HepG2 (cell line): ENCODE results near the gene CROT. TPM values are rescaled to one million over a fixed set of nuclear protein-coding genes. Genes with fewer than 3 reads are reported as not detected.

Experiments
- ATAC-seq: fragments of 200-7000 bp; cut with Tn5 transposase; 3 replicates; pipeline ENCODE4 v1.9.1; 2020; ENCODE audit warnings: mild to moderate bottlenecking, moderate library complexity
- BruUV-seq: library from RNA; stranded (reverse); fragments of 400-500 nt; replicated peaks from 2 replicates; lab custom pipeline; 2021; lab: Mats Ljungman, UMichigan
- CTCF ChIA-PET: fragments of 300-600 bp; formaldehyde crosslinking; extraction: SDS; loops from one replicate; lab custom pipeline; 2021; ENCODE audit warnings: low total read pairs, inconsistent platforms, low intra/inter-chr PET ratio; lab: Yijun Ruan, JAX
- POLR2A ChIA-PET: fragments of 350-600 bp; sonication (Branson Sonifier 250); formaldehyde crosslinking; loops from one replicate; lab custom pipeline; 2020; ENCODE audit warnings: antibody characterized with exemption, inconsistent platforms; lab: Yijun Ruan, JAX
- DNase-seq: peaks from one replicate; pipeline ENCODE4 v3.0.0-alpha.2; 2015; ENCODE audit warnings: low spot score
- FAIRE-seq: peaks from 3 replicates; lab custom pipeline; 2011; peaks lifted over from hg19 to GRCh38; lab: Jason Lieb, UNC
- H2AFZ ChIP-seq: one replicate; pipeline ENCODE4 v1.6.1; 2011; ENCODE audit warnings: low read length, inconsistent platforms
- H3K27ac ChIP-seq: fragments of 300-600 bp; 3 replicates; pipeline ENCODE4 v1.8.0; 2011; ENCODE audit warnings: mixed run types, mild to moderate bottlenecking, mixed read lengths, low read length, inconsistent platforms; ENCODE audit not compliant: insufficient read depth; ENCODE audit errors: extremely low read length
- H3K27me3 ChIP-seq, 2 experiments: fragments of 200-600 bp in 1 of 2; 2 replicates in 1 of 2; 3 replicates in 1 of 2; pipeline versions ENCODE4 v1.6.0 to v1.8.0; 2011; ENCODE audit warnings: low read length in 2 of 2, mild to moderate bottlenecking in 2 of 2, moderate library complexity in 2 of 2, inconsistent platforms in 1 of 2; ENCODE audit not compliant: insufficient read depth in 2 of 2, control insufficient read depth in 1 of 2
- H3K36me3 ChIP-seq, 2 experiments: fragments of 200-600 bp in 1 of 2; replicated peaks in 1 of 2; 2 replicates in 1 of 2; 3 replicates in 1 of 2; pipeline versions ENCODE4 v1.5.1 to v1.8.0; 2011; ENCODE audit warnings: low read length in 2 of 2, inconsistent platforms in 1 of 2; ENCODE audit not compliant: insufficient read depth in 2 of 2, control insufficient read depth in 1 of 2
- H3K4me1 ChIP-seq: 2 replicates; pipeline ENCODE4 v1.5.1; 2012; ENCODE audit warnings: low read length, inconsistent platforms; ENCODE audit not compliant: insufficient read depth
- H3K4me2 ChIP-seq: 2 replicates; pipeline ENCODE4 v1.6.0; 2011; ENCODE audit warnings: low read depth, low read length, inconsistent platforms
- H3K4me3 ChIP-seq, 3 experiments: fragments of 200-600 bp in 1 of 3; sonication (generic), shearing (Covaris generic) in 1 of 3; replicated peaks in 1 of 3; 2 replicates each; pipeline ENCODE4 v1.5.1; 2011 to 2016; ENCODE audit warnings: low read length in 3 of 3, inconsistent platforms in 2 of 3, low read depth in 2 of 3, mild to moderate bottlenecking in 2 of 3, control low read depth in 1 of 3, mixed read lengths in 1 of 3; ENCODE audit not compliant: insufficient read depth in 1 of 3
- H3K79me2 ChIP-seq: one replicate; pipeline ENCODE4 v1.6.1; 2011; ENCODE audit warnings: low read length, inconsistent platforms; ENCODE audit not compliant: insufficient read depth
- H3K9ac ChIP-seq: 2 replicates; pipeline ENCODE4 v1.6.0; 2011; ENCODE audit warnings: mild to moderate bottlenecking, low read depth, low read length, inconsistent platforms; ENCODE audit not compliant: insufficient read depth
- H3K9me3 ChIP-seq: 2 replicates; pipeline ENCODE4 v1.5.1; 2012; ENCODE audit warnings: mild to moderate bottlenecking, low read length
- H4K20me1 ChIP-seq: 2 replicates; pipeline ENCODE4 v1.6.0; 2011; ENCODE audit warnings: inconsistent platforms, mild to moderate bottlenecking, low read length, moderate library complexity; ENCODE audit not compliant: insufficient read depth
- ASH2L ChIP-seq: fragments of 300-600, 200-600 bp; sonication (generic); IDR thresholded peaks from 2 replicates; pipeline ENCODE4 v1.7.0; 2017; ENCODE audit warnings: low read depth, mild to moderate bottlenecking, moderate library complexity, mixed read lengths, low read length; ENCODE audit not compliant: insufficient read length
- BCL6 ChIP-seq: IDR thresholded peaks from 2 replicates; pipeline ENCODE4 v1.6.1; 2016; ENCODE audit warnings: missing genetic modification reagents, missing compliant biosample characterization
- FOXP1 ChIP-seq, 2 experiments: fragments of 450-650 bp in 1 of 2; IDR thresholded peaks; 2 replicates each; pipeline ENCODE4 v1.6.1; 2017 to 2018; ENCODE audit warnings: antibody characterized with exemption in 1 of 2
- GATAD1 ChIP-seq: IDR thresholded peaks from 2 replicates; pipeline ENCODE4 v1.6.1; 2016; ENCODE audit warnings: missing genetic modification reagents, missing compliant biosample characterization
- KDM6A ChIP-seq: IDR thresholded peaks from 2 replicates; pipeline ENCODE4 v1.6.1; 2016; ENCODE audit warnings: low read depth
- PHF20 ChIP-seq: sonication (generic); formaldehyde crosslinking; IDR thresholded peaks from 2 replicates; pipeline ENCODE4 v1.5.0; 2020; ENCODE audit warnings: mild to moderate bottlenecking, missing genetic modification reagents
- RXRB ChIP-seq: IDR thresholded peaks from 2 replicates; pipeline ENCODE4 v1.6.1; 2016; ENCODE audit warnings: borderline replicate concordance, missing genetic modification reagents, missing compliant biosample characterization
- SAP130 ChIP-seq: IDR thresholded peaks from 2 replicates; pipeline ENCODE4 v1.6.1; 2016; ENCODE audit warnings: low read depth
- THAP11 ChIP-seq: IDR thresholded peaks from 2 replicates; pipeline ENCODE4 v1.6.1; 2016; ENCODE audit warnings: missing biosample characterization, missing genetic modification reagents
- U2AF1 ChIP-seq: fragments of 200-400 bp; formaldehyde crosslinking; optimal IDR thresholded peaks from 2 replicates; pipeline ENCODE3; 2017; ENCODE audit warnings: mild to moderate bottlenecking, low read depth, low read length
- ZNF430 ChIP-seq: sonication (generic); formaldehyde crosslinking; IDR thresholded peaks from 2 replicates; pipeline ENCODE4 v1.9.0; 2021; ENCODE audit warnings: mild to moderate bottlenecking, missing genetic modification reagents
- WGBS: methylation state at CpG from one replicate; pipeline ENCODE4 v1.1.6; 2017; ENCODE audit warnings: low lambda C conversion rate; 5-methylcytosine and 5-hydroxymethylcytosine counted together
- in situ Hi-C: cut with HindIII; loops from 2 replicates; pipeline ENCODE4 v1.10.0; 2017; ENCODE audit warnings: low pct_unique_long_range_greater_than_20kb; ENCODE audit not compliant: extremely low pct_ligation_motif_present
- intact Hi-C: fragments of 100-400 bp; cut with micrococcal nuclease; formaldehyde crosslinking; loops from one replicate; pipeline ENCODE4 v1.10.0; 2022; ENCODE audit not compliant: unreplicated experiment
- polyA plus RNA-seq, 8 experiments: library from polyadenylated mRNA; depleted of rRNA in 3 of 8; stranded (reverse) in 7 of 8; unstranded in 1 of 8; fragments of >200 nt; fragmentation: Illumina TruSeq in 4 of 8; extraction: Trizol in 4 of 8; gene quantifications; 2 replicates each; pipeline versions ENCODE4 v1.2.1 to v1.2.3, GENCODE V29; 2011 to 2016; ENCODE audit warnings: low read depth in 4 of 8, missing spikeins in 1 of 8, mixed read lengths in 1 of 8; ENCODE audit not compliant: insufficient read depth in 1 of 8
- total RNA-seq, 5 experiments: library from RNA; depleted of rRNA; stranded (reverse); fragments of >200 nt; fragmentation: Illumina TruSeq; extraction: Trizol; gene quantifications; 2 replicates each; pipeline ENCODE4 v1.2.3, GENCODE V29; 2016; ENCODE audit warnings: low read depth in 1 of 5
- TF ChIP-seq, protein P1 (sequence below): sonication (generic); formaldehyde crosslinking; conservative IDR thresholded peaks from 2 replicates; pipeline ENCODE4 v1.4.0; 2020; ENCODE audit warnings: mild to moderate bottlenecking, missing genetic modification reagents, moderate library complexity
- TF ChIP-seq, protein P2 (sequence below): sonication (generic); formaldehyde crosslinking; IDR thresholded peaks from 2 replicates; pipeline ENCODE4 v1.4.0; 2020; ENCODE audit warnings: mild to moderate bottlenecking, low read depth, missing genetic modification reagents

CROT gene
- total and polyA plus RNA-seq, 2 of the 13 experiments (the other 11 are each of a cell fraction or from before 2014, with no cell fraction given), result 5.0 to 13.7 TPM

DNA sequence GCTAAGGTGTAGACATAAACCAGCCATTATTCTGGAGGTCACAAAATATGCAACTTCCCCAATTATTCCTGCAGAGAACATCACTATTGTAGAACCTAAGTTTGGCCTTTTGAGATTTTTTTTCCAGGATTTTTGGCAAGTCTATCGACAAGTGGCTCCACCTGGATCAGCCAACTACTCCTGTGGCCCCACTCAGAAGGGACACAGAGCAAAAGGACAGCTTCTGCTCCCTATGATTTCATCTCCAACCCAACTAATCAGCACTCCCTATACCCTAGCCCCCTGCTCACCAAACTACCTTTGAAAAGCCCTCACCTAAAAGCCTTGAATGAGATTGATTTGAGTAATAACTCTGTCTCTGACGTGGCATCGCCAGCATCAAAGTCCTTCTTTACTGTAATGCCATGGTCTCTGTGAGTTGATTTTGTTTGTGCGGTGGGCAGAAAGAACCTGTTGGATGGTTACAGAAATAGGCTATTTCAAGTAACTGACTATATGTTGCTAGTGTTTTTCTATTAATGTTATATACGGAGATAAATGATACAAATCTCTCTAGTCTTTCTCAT lies 13.7 kb upstream of the CROT start:
- H3K9me3 ChIP-seq, result peaks cover 43% of the 10 kb centered on the region
- CTCF ChIA-PET, result no interaction called here
- TF ChIP-seq GATAD1, result no peak
- TF ChIP-seq THAP11, result 0 out of 2 replicates have a peak, but pooled peaks have one; percentile 14
- TF ChIP-seq, all 625 proteins: peak for 1
- FAIRE-seq (peak; percentile 30), DNase-seq (no peak), ATAC-seq (peak; percentile 46)
- BruUV-seq, result no TSS peak
- H3K79me2 ChIP-seq, result no peaks in the 10 kb centered on the region
- H3K36me3 ChIP-seq, result no peaks in the 10 kb centered on the region
- peak overlapping the region; percentile 30 for H3K4me2 ChIP-seq
- H2AFZ ChIP-seq, result peak overlapping the region; percentile 17
- intact Hi-C loops, result no loop called here
- no peaks in the 10 kb centered on the region for H4K20me1 ChIP-seq
- peak overlapping the region; percentile 51 for H3K27ac ChIP-seq
- WGBS, result 88% methylated on average over 5 of the region's 5 CpGs
- H3K4me3 ChIP-seq, result no peak overlapping the region; a peak in 1 of 6 replicates
- in situ Hi-C loops, result no loop called here
- POLR2A ChIA-PET, result interaction anchor here (0.9 to 1.6 kb wide), 2 partner anchors 13 kb away, joined by 4 to 8 read pairs; partner anchors contain the start of gene CROT
- H3K27me3 ChIP-seq, result no peaks in the 10 kb centered on the region
- H3K4me1 ChIP-seq, result peaks cover 28% of the 10 kb centered on the region
- H3K9ac ChIP-seq, result no peak overlapping the region

DNA sequence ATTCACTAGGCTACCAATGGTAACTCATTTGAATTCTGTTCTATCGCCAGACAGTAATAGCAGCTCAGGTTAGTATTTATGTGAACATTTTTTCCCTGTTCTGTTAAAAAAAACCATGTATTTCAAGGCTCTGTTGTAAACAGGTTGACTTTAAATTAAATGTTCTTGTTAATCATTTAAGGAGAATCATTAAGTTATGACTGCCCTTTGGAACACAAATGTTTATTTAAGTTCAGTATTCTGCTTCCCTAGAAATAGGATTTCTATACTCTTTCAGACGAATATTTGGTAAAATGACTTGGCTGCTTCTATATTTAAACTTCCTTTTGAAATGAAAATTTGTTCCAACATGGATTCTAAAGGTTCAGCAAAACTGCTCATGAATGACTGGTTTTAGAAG lies 13.1 kb upstream of the CROT start:
- peak overlapping the region; percentile 30 for H3K4me2 ChIP-seq
- peak overlapping the region; percentile 51 for H3K27ac ChIP-seq
- intact Hi-C loops (no loop called here), in situ Hi-C loops (no loop called here)
- H3K4me1 ChIP-seq, result peaks cover 28% of the 10 kb centered on the region
- BruUV-seq, result no TSS peak
- no peaks in the 10 kb centered on the region for H3K27me3 ChIP-seq
- peak overlapping the region in 1 of 3 experiments; percentile 2; a peak in 2 of 6 replicates for H3K4me3 ChIP-seq
- 13% methylated on average over 2 of the region's 2 CpGs for WGBS
- FAIRE-seq (peak; percentile 56), ATAC-seq (peak; percentile 87), DNase-seq (peak; percentile 23)
- H4K20me1 ChIP-seq, result no peaks in the 10 kb centered on the region
- H2AFZ ChIP-seq, result peak overlapping the region; percentile 17
- CTCF ChIA-PET, result no interaction called here
- no peak overlapping the region for H3K9ac ChIP-seq
- no peaks in the 10 kb centered on the region for H3K36me3 ChIP-seq
- peaks cover 38% of the 10 kb centered on the region for H3K9me3 ChIP-seq
- H3K79me2 ChIP-seq, result no peaks in the 10 kb centered on the region
- POLR2A ChIA-PET, result interaction anchor here (0.9 to 1.6 kb wide), 2 partner anchors 13 kb away, joined by 4 to 8 read pairs; partner anchors contain the start of gene CROT
- TF ChIP-seq BCL6 (CRISPR knock-in tag), result 0 out of 2 replicates have a peak, but pooled peaks have one; percentile 6
- TF ChIP-seq ASH2L, result peak; percentile 30
- no peak for TF ChIP-seq PHF20 (CRISPR knock-in tag)
- TF ChIP-seq, protein P1, sequence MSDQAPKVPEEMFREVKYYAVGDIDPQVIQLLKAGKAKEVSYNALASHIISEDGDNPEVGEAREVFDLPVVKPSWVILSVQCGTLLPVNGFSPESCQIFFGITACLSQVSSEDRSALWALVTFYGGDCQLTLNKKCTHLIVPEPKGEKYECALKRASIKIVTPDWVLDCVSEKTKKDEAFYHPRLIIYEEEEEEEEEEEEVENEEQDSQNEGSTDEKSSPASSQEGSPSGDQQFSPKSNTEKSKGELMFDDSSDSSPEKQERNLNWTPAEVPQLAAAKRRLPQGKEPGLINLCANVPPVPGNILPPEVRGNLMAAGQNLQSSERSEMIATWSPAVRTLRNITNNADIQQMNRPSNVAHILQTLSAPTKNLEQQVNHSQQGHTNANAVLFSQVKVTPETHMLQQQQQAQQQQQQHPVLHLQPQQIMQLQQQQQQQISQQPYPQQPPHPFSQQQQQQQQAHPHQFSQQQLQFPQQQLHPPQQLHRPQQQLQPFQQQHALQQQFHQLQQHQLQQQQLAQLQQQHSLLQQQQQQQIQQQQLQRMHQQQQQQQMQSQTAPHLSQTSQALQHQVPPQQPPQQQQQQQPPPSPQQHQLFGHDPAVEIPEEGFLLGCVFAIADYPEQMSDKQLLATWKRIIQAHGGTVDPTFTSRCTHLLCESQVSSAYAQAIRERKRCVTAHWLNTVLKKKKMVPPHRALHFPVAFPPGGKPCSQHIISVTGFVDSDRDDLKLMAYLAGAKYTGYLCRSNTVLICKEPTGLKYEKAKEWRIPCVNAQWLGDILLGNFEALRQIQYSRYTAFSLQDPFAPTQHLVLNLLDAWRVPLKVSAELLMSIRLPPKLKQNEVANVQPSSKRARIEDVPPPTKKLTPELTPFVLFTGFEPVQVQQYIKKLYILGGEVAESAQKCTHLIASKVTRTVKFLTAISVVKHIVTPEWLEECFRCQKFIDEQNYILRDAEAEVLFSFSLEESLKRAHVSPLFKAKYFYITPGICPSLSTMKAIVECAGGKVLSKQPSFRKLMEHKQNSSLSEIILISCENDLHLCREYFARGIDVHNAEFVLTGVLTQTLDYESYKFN (CRISPR knock-in tag), result peak; percentile 71
- TF ChIP-seq, protein P2, sequence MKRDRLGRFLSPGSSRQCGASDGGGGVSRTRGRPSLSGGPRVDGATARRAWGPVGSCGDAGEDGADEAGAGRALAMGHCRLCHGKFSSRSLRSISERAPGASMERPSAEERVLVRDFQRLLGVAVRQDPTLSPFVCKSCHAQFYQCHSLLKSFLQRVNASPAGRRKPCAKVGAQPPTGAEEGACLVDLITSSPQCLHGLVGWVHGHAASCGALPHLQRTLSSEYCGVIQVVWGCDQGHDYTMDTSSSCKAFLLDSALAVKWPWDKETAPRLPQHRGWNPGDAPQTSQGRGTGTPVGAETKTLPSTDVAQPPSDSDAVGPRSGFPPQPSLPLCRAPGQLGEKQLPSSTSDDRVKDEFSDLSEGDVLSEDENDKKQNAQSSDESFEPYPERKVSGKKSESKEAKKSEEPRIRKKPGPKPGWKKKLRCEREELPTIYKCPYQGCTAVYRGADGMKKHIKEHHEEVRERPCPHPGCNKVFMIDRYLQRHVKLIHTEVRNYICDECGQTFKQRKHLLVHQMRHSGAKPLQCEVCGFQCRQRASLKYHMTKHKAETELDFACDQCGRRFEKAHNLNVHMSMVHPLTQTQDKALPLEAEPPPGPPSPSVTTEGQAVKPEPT (CRISPR knock-in tag), result no peak
- TF ChIP-seq ZNF430 (CRISPR knock-in tag), result no peak
- TF ChIP-seq RXRB, result 0 out of 2 replicates have a peak, but pooled peaks have one; percentile 38
- TF ChIP-seq KDM6A, result 0 out of 2 replicates have a peak, but pooled peaks have one; percentile 34
- no peak for TF ChIP-seq FOXP1 (IDR thresholded peaks at IDR 0.05)
- TF ChIP-seq FOXP1 (CRISPR knock-in tag; IDR thresholded peaks at IDR 0.05), result peak; percentile 47; the same call in 1 of the 2 replicates
- TF ChIP-seq SAP130 (CRISPR knock-in tag), result peak; percentile 18; the same call in 1 of the 2 replicates
- no peak for TF ChIP-seq U2AF1
